ENCODE results near the gene SLC25A33.

GRCh38 chr1:9634582-9634981 is 95.3 kb downstream of the SLC25A33 start:
- TF ChIP-seq CTCF (IDR thresholded peaks at IDR 0.05; ENCODE audit: insufficient read depth, low read length, poor library complexity, severe bottlenecking) (no peak), EZH2phosphoT487 (conservative IDR thresholded peaks at IDR 0.05; ENCODE audit: low read length) (no peak)

All from SU-DHL-6 (cell line).